GM18520 (cell line): Measurements from ENCODE around the gene MALRD1.
"Not testable (repeated sequence)": the region's sequence is repeated elsewhere in the genome, so short reads cannot be mapped to it uniquely, and the experiment has no call there.

Experiments
- ATAC-seq: cut with Tn5 transposase; IDR thresholded peaks from one replicate; pipeline ENCODE4 v1.9.1; 2021; ENCODE audit not compliant: unreplicated experiment

Gene MALRD1

GRCh38 chr10:19704544-19704943, 655.9 kb downstream of the MALRD1 start:
- no peak for ATAC-seq

- ATAC-seq = no peak
These were observed 656.6 kb downstream of the MALRD1 start for GRCh38 chr10:19705250-19705649.

GRCh38 chr10:19706904-19707303, 658.3 kb downstream of the MALRD1 start:
- no peak for ATAC-seq

- ATAC-seq = no peak
These were observed 658.8 kb downstream of the MALRD1 start for GRCh38 chr10:19707376-19707775.

GRCh38 chr10:19708031-19708430, 659.4 kb downstream of the MALRD1 start:
- ATAC-seq = no peak

- no peak for ATAC-seq
These were observed 662.0 kb downstream of the MALRD1 start for GRCh38 chr10:19710600-19710999.

GRCh38 chr10:19713159-19713558, 664.6 kb downstream of the MALRD1 start:
- no peak for ATAC-seq

- no peak for ATAC-seq
These were observed 665.4 kb downstream of the MALRD1 start for GRCh38 chr10:19713800-19714525.

GRCh38 chr10:19719284-19719683, 670.7 kb downstream of the MALRD1 start:
- no peak for ATAC-seq

- ATAC-seq = no peak
These were observed 675.7 kb downstream of the MALRD1 start for GRCh38 chr10:19724287-19724686.

- ATAC-seq = no peak
These were observed 679.8 kb downstream of the MALRD1 start for GRCh38 chr10:19728376-19728775.

- no peak for ATAC-seq
These were observed 680.4 kb downstream of the MALRD1 start for GRCh38 chr10:19728964-19729363.

- ATAC-seq = no peak
These were observed 681.7 kb downstream of the MALRD1 start for GRCh38 chr10:19730167-19730906.

GRCh38 chr10:19730907-19731217, 682.3 kb downstream of the MALRD1 start:
- no peak for ATAC-seq

GRCh38 chr10:19731560-19731959, 683.0 kb downstream of the MALRD1 start:
- no peak for ATAC-seq

- no peak for ATAC-seq
These were observed 689.8 kb downstream of the MALRD1 start for GRCh38 chr10:19738440-19738839.

- ATAC-seq = not testable (repeated sequence)
These were observed 690.6 kb downstream of the MALRD1 start for GRCh38 chr10:19739232-19739631.

GRCh38 chr10:19742144-19742543, 693.5 kb downstream of the MALRD1 start:
- ATAC-seq = not testable (repeated sequence)

GRCh38 chr10:19745672-19746071, 697.1 kb downstream of the MALRD1 start:
- ATAC-seq = no peak

GRCh38 chr10:19749185-19749729, 700.7 kb downstream of the MALRD1 start:
- no peak for ATAC-seq

GRCh38 chr10:19750972-19751371, 702.4 kb downstream of the MALRD1 start:
- no peak for ATAC-seq

- ATAC-seq = no peak
These were observed 708.3 kb downstream of the MALRD1 start for GRCh38 chr10:19756919-19757318.
